GM12878 (cell line): ENCODE measurements around the gene SFTPB. TPM values are rescaled to one million over a fixed set of nuclear protein-coding genes. Genes with fewer than 3 reads are reported as not detected.
A peak's percentile ranks its signal among the peaks of the same experiment; 100 is the strongest.

Source experiments
- CBX3 ChIP-seq: fragments of 200-600 bp; sonication (generic); IDR thresholded peaks from 2 replicates; pipeline ENCODE4 v1.6.1; 2016; ENCODE audit warnings: low read depth, borderline replicate concordance
- CEBPZ ChIP-seq: fragments of 150-350 bp; IDR thresholded peaks from 2 replicates; pipeline ENCODE4 v1.6.1; 2016; ENCODE audit warnings: low read depth, low read length
- KDM1A ChIP-seq: fragments of 200-600 bp; sonication (generic); IDR thresholded peaks from 2 replicates; pipeline ENCODE4 v1.6.1; 2016; ENCODE audit warnings: borderline replicate concordance
- NFYB ChIP-seq: IDR thresholded peaks from 2 replicates; pipeline ENCODE4 v1.6.1; 2011; ENCODE audit warnings: low read depth, mild to moderate bottlenecking, low read length, improper control_type of control experiment, moderate library complexity; ENCODE audit not compliant: insufficient read depth
- PAX5 ChIP-seq: IDR thresholded peaks from 2 replicates; pipeline ENCODE4 v1.6.1; 2011; ENCODE audit warnings: low read depth, low read length, borderline replicate concordance
- PKNOX1 ChIP-seq: fragments of 450-650 bp; IDR thresholded peaks from 2 replicates; pipeline ENCODE4 v1.6.1; 2016; ENCODE audit warnings: mild to moderate bottlenecking
- PML ChIP-seq: IDR thresholded peaks from 2 replicates; pipeline ENCODE4 v1.6.1; 2012; ENCODE audit warnings: low read length, inconsistent platforms
- RELA ChIP-seq: fragments of 450-650 bp; IDR thresholded peaks from 2 replicates; pipeline ENCODE4 v1.8.0; 2014; ENCODE audit warnings: borderline replicate concordance; ENCODE audit not compliant: partially characterized antibody
- SMAD1 ChIP-seq: fragments of 450-650 bp; IDR thresholded peaks from 2 replicates; pipeline ENCODE4 v1.6.1; 2018; ENCODE audit warnings: mild to moderate bottlenecking, low read depth; ENCODE audit not compliant: partially characterized antibody
- SUPT20H ChIP-seq: IDR thresholded peaks from 2 replicates; pipeline ENCODE4 v1.6.1; 2011; ENCODE audit warnings: low read depth, mild to moderate bottlenecking, low read length, moderate library complexity, borderline replicate concordance; ENCODE audit not compliant: control insufficient read depth
- ZNF207 ChIP-seq: fragments of 450-650 bp; IDR thresholded peaks from 2 replicates; pipeline ENCODE4 v1.6.1; 2014; ENCODE audit warnings: antibody characterized with exemption, mild to moderate bottlenecking, borderline replicate concordance
- ZNF24 ChIP-seq: fragments of 450-650 bp; IDR thresholded peaks from 2 replicates; pipeline ENCODE4 v1.6.1; 2017; ENCODE audit warnings: antibody characterized with exemption, mild to moderate bottlenecking
- polyA plus RNA-seq, 11 experiments: library from polyadenylated mRNA; depleted of rRNA in 4 of 11; unstranded in 6 of 11; stranded (reverse) in 5 of 11; fragments of >200 nt; fragmentation: Nextera tagmentation in 4 of 11; fragmentation: Illumina TruSeq in 1 of 11; extraction: Ambion mirVana in 4 of 11; extraction: Trizol in 1 of 11; gene quantifications; 1 replicate in 1 of 11; 2 replicates in 10 of 11; pipeline versions ENCODE4 v1.2.1 to v1.2.3, GENCODE V29; 2011 to 2016; ENCODE audit warnings: inconsistent platforms in 2 of 11, missing spikeins in 2 of 11, low read depth in 1 of 11
- total RNA-seq, 4 experiments: library from RNA; depleted of rRNA in 3 of 4; stranded (reverse); fragments of >200 nt in 3 of 4; fragmentation: Illumina TruSeq in 1 of 4; extraction: Trizol in 1 of 4; gene quantifications; 2 replicates each; pipeline versions ENCODE4 v1.2.1 to v1.2.3, GENCODE V29; 2013 to 2021
- TF ChIP-seq, protein P1 (sequence below): IDR thresholded peaks from 2 replicates; pipeline ENCODE4 v1.6.1; 2012; ENCODE audit warnings: improper control_type of control experiment, low read depth, low read length; ENCODE audit not compliant: insufficient replicate concordance
- TF ChIP-seq, protein P2 (sequence below): IDR thresholded peaks from 2 replicates; pipeline ENCODE4 v1.6.1; 2012; ENCODE audit warnings: low read depth, low read length, improper control_type of control experiment
- TF ChIP-seq, protein P3 (sequence below): IDR thresholded peaks from 2 replicates; pipeline ENCODE4 v1.6.1; 2011; ENCODE audit warnings: mild to moderate bottlenecking, low read depth, low read length, moderate library complexity; ENCODE audit not compliant: insufficient replicate concordance

Gene SFTPB
- total and polyA plus RNA-seq, 10 of the 15 experiments (the other 5 are each of a cell fraction or from before 2014, with no cell fraction given), result 0.02 to 5.3 TPM; not detected in 8

DNA sequence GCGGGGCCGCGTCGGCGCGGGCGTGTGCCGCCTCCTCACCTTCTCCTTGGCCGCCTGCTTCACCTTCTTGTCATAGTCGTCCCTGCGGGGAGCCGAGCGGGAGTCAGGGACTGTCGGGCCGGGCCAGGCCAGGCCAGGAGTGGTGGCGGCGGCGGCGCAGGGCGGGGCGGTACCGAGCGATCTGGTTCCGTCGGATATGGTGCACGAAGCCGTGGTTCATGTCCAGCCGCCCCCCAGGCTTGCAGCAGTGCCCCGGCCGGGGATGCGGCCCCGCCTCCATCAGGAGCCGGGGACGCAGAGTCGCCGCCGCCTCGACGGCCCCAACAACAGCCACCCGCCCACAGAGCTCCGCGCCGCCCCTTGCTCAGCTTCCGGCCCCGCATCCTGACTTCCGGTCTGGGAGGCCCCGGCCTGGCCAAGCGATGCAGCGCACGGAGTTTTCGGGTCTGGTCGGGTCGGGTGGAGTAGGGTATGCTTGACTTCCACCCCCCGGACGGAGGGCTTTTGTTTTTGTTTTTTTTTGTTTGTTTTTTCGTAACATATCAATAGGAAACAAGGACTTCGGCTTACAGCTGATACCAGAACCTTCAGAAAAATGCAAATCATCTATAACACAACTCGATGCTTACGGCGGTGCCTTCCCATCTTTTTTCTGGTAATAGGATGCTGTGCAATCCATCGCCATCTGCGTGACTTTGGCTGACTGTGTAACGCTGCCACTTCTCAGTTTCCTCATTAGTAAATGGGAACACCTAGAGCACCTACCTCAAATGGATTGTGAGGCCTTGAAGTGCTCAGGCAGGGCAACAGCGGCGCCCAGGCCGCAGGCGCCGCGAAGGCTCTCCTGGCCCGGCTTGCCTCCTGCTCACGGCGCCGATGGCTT is 56.1 kb downstream of the SFTPB start, which contains the start of gene C2orf68 (continued):
- TF ChIP-seq, protein P1, sequence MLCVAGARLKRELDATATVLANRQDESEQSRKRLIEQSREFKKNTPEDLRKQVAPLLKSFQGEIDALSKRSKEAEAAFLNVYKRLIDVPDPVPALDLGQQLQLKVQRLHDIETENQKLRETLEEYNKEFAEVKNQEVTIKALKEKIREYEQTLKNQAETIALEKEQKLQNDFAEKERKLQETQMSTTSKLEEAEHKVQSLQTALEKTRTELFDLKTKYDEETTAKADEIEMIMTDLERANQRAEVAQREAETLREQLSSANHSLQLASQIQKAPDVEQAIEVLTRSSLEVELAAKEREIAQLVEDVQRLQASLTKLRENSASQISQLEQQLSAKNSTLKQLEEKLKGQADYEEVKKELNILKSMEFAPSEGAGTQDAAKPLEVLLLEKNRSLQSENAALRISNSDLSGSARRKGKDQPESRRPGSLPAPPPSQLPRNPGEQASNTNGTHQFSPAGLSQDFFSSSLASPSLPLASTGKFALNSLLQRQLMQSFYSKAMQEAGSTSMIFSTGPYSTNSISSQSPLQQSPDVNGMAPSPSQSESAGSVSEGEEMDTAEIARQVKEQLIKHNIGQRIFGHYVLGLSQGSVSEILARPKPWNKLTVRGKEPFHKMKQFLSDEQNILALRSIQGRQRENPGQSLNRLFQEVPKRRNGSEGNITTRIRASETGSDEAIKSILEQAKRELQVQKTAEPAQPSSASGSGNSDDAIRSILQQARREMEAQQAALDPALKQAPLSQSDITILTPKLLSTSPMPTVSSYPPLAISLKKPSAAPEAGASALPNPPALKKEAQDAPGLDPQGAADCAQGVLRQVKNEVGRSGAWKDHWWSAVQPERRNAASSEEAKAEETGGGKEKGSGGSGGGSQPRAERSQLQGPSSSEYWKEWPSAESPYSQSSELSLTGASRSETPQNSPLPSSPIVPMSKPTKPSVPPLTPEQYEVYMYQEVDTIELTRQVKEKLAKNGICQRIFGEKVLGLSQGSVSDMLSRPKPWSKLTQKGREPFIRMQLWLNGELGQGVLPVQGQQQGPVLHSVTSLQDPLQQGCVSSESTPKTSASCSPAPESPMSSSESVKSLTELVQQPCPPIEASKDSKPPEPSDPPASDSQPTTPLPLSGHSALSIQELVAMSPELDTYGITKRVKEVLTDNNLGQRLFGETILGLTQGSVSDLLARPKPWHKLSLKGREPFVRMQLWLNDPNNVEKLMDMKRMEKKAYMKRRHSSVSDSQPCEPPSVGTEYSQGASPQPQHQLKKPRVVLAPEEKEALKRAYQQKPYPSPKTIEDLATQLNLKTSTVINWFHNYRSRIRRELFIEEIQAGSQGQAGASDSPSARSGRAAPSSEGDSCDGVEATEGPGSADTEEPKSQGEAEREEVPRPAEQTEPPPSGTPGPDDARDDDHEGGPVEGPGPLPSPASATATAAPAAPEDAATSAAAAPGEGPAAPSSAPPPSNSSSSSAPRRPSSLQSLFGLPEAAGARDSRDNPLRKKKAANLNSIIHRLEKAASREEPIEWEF, result no peak
- TF ChIP-seq RELA (peak; percentile 21), PML (peak; percentile 67; the same call in 1 of the 2 replicates), CEBPZ (no peak), ZNF207 (no peak), SMAD1 (peak; percentile 28), PAX5 (0 out of 2 replicates have a peak, but pooled peaks have one; percentile 14), KDM1A (no peak), SUPT20H (no peak), NFYB (no peak), CBX3 (no peak), PKNOX1 (no peak; the same call in 1 of the 2 replicates), ZNF24 (no peak)
- TF ChIP-seq, protein P2, sequence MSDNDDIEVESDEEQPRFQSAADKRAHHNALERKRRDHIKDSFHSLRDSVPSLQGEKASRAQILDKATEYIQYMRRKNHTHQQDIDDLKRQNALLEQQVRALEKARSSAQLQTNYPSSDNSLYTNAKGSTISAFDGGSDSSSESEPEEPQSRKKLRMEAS, result peak; percentile 64; the same call in 1 of the 2 replicates
- TF ChIP-seq, protein P3, sequence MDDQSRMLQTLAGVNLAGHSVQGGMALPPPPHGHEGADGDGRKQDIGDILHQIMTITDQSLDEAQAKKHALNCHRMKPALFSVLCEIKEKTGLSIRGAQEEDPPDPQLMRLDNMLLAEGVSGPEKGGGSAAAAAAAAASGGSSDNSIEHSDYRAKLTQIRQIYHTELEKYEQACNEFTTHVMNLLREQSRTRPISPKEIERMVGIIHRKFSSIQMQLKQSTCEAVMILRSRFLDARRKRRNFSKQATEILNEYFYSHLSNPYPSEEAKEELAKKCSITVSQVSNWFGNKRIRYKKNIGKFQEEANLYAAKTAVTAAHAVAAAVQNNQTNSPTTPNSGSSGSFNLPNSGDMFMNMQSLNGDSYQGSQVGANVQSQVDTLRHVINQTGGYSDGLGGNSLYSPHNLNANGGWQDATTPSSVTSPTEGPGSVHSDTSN, result no peak
